Measurements from ENCODE around the gene RER1. TPM values are rescaled to one million over a fixed set of nuclear protein-coding genes. Genes with fewer than 3 reads are reported as not detected.

The RER1 gene
- total RNA-seq, 1 experiment from 2014 or later: 141 TPM

- H3K27ac Mint-ChIP-seq (ENCODE audit: unreplicated experiment): no peak overlapping the region
- no peak for DNase-seq
- BruUV-seq (replicated peaks): no TSS peak
- intact Hi-C loops (cut with micrococcal nuclease; ENCODE audit: unreplicated experiment): no loop called here
- Histone ChIP-seq H3K27me3 (replicated peaks; ENCODE audit: control insufficient read depth, insufficient read depth, low read length) (no peaks in the 10 kb centered on the region), H3K4me1 (no peaks in the 10 kb centered on the region), H3K36me3 (ENCODE audit: control insufficient read depth, insufficient read depth, low read length) (no peaks in the 10 kb centered on the region), H3K4me3 (ENCODE audit: low read depth, low read length) (no peak overlapping the region), H3K9me3 (no peaks in the 10 kb centered on the region)
- H3K27me3 Mint-ChIP-seq (ENCODE audit: insufficient read depth, unreplicated experiment): no peaks in the 10 kb centered on the region
- H3K4me1 Mint-ChIP-seq (ENCODE audit: low read depth, unreplicated experiment): no peaks in the 10 kb centered on the region
- H3K4me3 Mint-ChIP-seq (ENCODE audit: unreplicated experiment): no peak overlapping the region
- no peaks in the 10 kb centered on the region for H3K9me3 Mint-ChIP-seq (ENCODE audit: unreplicated experiment)
- TF ChIP-seq CTCF (IDR thresholded peaks at IDR 0.05; ENCODE audit: insufficient read depth in 1 of 2, low read depth in 1 of 2, low read length in 1 of 2, severe bottlenecking in 1 of 2, unreplicated experiment in 1 of 2): no peak
- CTCF ChIA-PET: no interaction called here
- H3K36me3 Mint-ChIP-seq (ENCODE audit: insufficient read depth, unreplicated experiment): peaks cover 4% of the 10 kb centered on the region
- POLR2A ChIA-PET: no interaction called here
These were observed 48.4 kb upstream of the RER1 start for GRCh38 chr1:2343023-2343935.

- no peak overlapping the region for H3K4me3 Mint-ChIP-seq (ENCODE audit: unreplicated experiment)
- Histone ChIP-seq H3K9me3 (no peaks in the 10 kb centered on the region), H3K36me3 (ENCODE audit: control insufficient read depth, insufficient read depth, low read length) (no peaks in the 10 kb centered on the region), H3K27me3 (replicated peaks; ENCODE audit: control insufficient read depth, insufficient read depth, low read length) (no peaks in the 10 kb centered on the region), H3K4me1 (no peaks in the 10 kb centered on the region), H3K4me3 (ENCODE audit: low read depth, low read length) (no peak overlapping the region)
- no peaks in the 10 kb centered on the region for H3K9me3 Mint-ChIP-seq (ENCODE audit: unreplicated experiment)
- no peaks in the 10 kb centered on the region for H3K27me3 Mint-ChIP-seq (ENCODE audit: insufficient read depth, unreplicated experiment)
- H3K4me1 Mint-ChIP-seq (ENCODE audit: low read depth, unreplicated experiment): no peaks in the 10 kb centered on the region
- TF ChIP-seq CTCF (IDR thresholded peaks at IDR 0.05; ENCODE audit: insufficient read depth in 1 of 2, low read depth in 1 of 2, low read length in 1 of 2, severe bottlenecking in 1 of 2, unreplicated experiment in 1 of 2): no peak
- H3K27ac Mint-ChIP-seq (ENCODE audit: unreplicated experiment): no peak overlapping the region
- ChIA-PET POLR2A (no interaction called here), CTCF (no interaction called here)
- no peak for DNase-seq
- BruUV-seq (replicated peaks): no TSS peak
- H3K36me3 Mint-ChIP-seq (ENCODE audit: insufficient read depth, unreplicated experiment): peaks cover 4% of the 10 kb centered on the region
- intact Hi-C loops (cut with micrococcal nuclease; ENCODE audit: unreplicated experiment): no loop called here
These were observed 47.4 kb upstream of the RER1 start for GRCh38 chr1:2344121-2344681.

GRCh38 chr1:2344744-2345296 lies 46.8 kb upstream of the RER1 start:
- H3K27me3 Mint-ChIP-seq (ENCODE audit: insufficient read depth, unreplicated experiment): no peaks in the 10 kb centered on the region
- H3K4me3 ChIP-seq (ENCODE audit: low read depth, low read length): no peak overlapping the region
- BruUV-seq (replicated peaks): no TSS peak
- H3K36me3 ChIP-seq (ENCODE audit: control insufficient read depth, insufficient read depth, low read length): no peaks in the 10 kb centered on the region
- no peak for TF ChIP-seq CTCF (IDR thresholded peaks at IDR 0.05; ENCODE audit: insufficient read depth in 1 of 2, low read depth in 1 of 2, low read length in 1 of 2, severe bottlenecking in 1 of 2, unreplicated experiment in 1 of 2)
- intact Hi-C loops (cut with micrococcal nuclease; ENCODE audit: unreplicated experiment): no loop called here
- no peaks in the 10 kb centered on the region for H3K9me3 Mint-ChIP-seq (ENCODE audit: unreplicated experiment)
- no peak for DNase-seq
- peaks cover 4% of the 10 kb centered on the region for H3K36me3 Mint-ChIP-seq (ENCODE audit: insufficient read depth, unreplicated experiment)
- no peaks in the 10 kb centered on the region for H3K4me1 ChIP-seq
- no peaks in the 10 kb centered on the region for H3K27me3 ChIP-seq (replicated peaks; ENCODE audit: control insufficient read depth, insufficient read depth, low read length)
- no peak overlapping the region for H3K4me3 Mint-ChIP-seq (ENCODE audit: unreplicated experiment)
- H3K4me1 Mint-ChIP-seq (ENCODE audit: low read depth, unreplicated experiment): no peaks in the 10 kb centered on the region
- POLR2A ChIA-PET: no interaction called here
- CTCF ChIA-PET: no interaction called here
- no peaks in the 10 kb centered on the region for H3K9me3 ChIP-seq
- no peak overlapping the region for H3K27ac Mint-ChIP-seq (ENCODE audit: unreplicated experiment)

All from Caco-2 (cell line).